Raji (cell line): ENCODE data around the gene SLC25A47.

Source experiments
- POLR2A ChIP-seq: IDR thresholded peaks from 2 replicates; pipeline ENCODE4 v1.6.1; 2011; ENCODE audit warnings: low read depth, low read length, control low read depth; ENCODE audit not compliant: insufficient read depth

SLC25A47 gene

DNA sequence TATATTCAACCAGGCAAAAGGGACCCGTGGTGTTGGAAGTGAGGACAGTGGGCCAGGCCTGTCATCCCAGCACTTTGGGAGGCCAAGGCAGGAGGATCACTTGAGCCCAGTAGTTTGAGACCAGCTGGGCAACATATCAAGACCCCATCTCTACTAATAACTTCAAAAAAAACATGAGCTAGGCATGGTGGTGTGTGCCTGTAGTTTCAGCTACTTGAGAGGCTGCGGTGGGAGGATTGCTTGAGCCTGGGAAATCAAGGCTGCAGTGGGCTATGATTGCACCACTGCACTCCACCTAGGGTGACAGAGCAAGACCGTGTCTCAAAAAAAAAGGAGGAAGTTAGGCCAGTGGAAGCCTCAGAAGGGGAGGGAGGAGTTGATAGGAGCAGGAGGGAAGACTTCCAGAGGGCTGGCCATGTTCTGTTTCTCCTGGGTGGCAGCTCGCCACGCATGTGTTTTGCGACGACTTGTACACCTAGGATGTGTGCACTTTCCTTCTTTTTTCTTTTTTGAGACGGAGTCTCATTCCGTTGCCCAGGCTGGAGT lies 27.0 kb upstream of the SLC25A47 start:
- no peak for TF ChIP-seq POLR2A

GRCh38 chr14:100297320-100298300 lies 25.5 kb upstream of the SLC25A47 start:
- no peak for TF ChIP-seq POLR2A

DNA sequence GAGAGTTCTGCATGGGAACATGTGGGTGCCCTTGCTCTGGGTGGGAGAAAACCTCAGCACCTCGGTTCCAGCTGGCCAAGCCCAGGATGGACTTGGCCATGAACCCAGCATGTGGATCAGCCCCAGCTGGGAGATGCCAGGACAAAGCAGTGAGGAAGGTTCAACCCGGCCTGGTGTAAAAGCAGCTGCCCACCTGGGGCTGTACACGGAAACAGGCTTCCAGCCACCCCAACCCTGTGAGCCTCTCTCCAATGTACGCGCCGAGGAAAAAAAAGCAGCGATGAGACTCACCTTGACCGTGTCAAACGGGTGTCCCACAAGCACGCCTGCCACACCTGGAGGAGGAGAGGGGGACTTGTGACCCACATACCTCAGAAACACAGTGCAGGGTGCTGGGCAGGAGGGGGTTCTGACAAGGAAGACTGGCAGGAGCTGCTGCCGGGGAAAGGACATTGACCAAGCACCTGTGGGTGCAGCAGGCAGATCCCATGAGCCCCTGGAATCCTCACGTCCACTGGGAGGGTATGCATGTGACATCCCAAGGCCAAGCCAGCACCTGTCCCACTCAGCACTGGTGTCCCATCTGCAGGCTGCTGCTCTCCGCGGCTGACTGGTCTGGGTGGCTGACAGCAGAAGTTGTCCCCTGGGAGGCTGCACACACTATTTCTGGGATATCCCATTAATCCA lies 24.4 kb upstream of the SLC25A47 start:
- TF ChIP-seq POLR2A = no peak

- no peak for TF ChIP-seq POLR2A
Observed at GRCh38 chr14:100299238-100299560, 23.9 kb upstream of the SLC25A47 start.

GRCh38 chr14:100302616-100303015 lies 20.5 kb upstream of the SLC25A47 start:
- TF ChIP-seq POLR2A = no peak

DNA sequence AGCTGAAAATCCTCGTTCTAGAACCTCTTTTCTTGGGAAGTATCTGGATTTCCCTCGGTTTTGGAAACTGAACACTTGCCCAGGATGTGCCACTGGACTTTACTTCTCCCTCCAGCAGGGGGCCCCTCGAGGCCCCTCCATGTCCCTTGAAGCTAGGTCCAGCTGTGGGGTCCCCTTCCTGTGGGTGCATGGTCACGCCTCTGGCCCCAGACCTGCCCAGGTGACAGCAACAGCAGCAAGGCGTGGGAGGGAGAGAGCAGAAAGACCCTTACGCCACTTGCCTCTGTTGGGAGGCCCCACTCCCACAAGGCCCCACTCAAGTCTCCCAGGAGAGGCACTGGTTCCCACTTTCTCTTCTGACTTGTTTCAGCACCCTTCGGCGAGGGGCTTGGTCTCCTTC lies 20.0 kb upstream of the SLC25A47 start:
- no peak for TF ChIP-seq POLR2A

DNA sequence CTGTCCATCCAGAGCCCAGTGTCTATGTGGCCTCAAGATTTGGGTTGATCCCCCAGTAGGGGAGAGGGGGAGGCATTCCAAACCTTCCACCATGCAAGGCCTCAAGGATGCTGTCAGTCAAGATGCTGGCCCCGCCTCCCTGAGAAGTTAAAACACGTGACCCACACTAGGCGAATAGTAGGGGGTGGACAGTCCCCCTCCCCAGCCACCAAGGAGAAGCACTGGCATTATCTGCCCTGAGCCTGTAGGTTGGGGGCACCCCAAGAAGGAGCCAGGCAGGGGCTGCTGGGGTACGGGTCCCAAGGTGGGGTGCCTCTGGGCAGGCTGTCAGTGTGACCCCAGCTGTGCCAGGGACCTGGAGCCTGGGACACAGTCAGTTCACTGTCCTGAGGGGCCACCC lies 19.2 kb upstream of the SLC25A47 start:
- TF ChIP-seq POLR2A = no peak

GRCh38 chr14:100304825-100305323 lies 18.3 kb upstream of the SLC25A47 start:
- TF ChIP-seq POLR2A = no peak

GRCh38 chr14:100305324-100306100 lies 17.6 kb upstream of the SLC25A47 start:
- no peak for TF ChIP-seq POLR2A

DNA sequence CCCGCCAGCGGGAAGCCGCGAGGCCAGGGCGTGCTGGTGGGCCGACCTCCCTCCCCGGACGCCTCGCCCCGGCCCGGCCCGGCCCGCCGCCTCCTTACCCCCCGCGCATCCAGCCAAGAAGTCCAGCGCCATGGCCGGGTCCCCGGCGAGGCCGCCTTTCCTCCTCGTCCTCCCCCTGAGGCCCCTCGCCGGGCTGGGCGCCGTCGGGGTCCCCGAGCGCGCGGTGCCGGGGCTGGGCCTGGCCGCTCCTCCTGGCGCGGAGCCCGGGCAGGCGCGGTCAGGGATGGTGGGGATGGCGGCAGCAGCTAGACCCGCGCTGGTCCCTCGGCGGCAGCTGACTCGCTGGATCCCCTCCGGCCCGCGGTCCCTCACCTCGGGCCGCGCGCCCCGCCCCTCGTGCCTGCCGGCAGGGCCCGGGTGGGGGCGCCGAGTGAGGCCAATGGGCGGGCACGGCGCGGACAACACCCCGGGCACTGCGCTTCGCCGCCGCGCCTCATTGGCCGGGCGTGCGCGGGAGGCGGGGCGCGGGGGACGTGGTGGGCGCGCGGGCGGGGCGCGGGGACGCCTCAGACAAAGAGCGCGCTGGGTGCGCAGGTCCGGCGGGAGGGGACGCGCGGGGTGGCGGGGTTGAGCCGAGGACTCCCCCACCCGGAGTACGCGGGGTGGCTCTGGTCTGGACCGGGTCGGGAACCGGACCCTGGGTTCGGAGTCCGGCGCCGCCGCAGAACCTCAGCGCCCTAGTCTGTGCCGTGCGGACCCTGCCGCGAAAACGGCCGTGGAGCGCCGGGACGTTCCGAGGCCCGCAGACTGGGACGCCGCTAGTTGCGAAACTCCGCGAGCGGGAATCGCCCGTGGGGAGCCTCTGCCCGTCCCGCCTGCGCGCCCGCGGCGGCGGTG lies 16.8 kb upstream of the SLC25A47 start, which contains the start of gene SLC25A29:
Gene SLC25A29 (minus strand): TSS at position 344 of the 897 bp plus-strand sequence. CDS start 212 bp downstream, at position 132.
- TF ChIP-seq POLR2A = no peak

DNA sequence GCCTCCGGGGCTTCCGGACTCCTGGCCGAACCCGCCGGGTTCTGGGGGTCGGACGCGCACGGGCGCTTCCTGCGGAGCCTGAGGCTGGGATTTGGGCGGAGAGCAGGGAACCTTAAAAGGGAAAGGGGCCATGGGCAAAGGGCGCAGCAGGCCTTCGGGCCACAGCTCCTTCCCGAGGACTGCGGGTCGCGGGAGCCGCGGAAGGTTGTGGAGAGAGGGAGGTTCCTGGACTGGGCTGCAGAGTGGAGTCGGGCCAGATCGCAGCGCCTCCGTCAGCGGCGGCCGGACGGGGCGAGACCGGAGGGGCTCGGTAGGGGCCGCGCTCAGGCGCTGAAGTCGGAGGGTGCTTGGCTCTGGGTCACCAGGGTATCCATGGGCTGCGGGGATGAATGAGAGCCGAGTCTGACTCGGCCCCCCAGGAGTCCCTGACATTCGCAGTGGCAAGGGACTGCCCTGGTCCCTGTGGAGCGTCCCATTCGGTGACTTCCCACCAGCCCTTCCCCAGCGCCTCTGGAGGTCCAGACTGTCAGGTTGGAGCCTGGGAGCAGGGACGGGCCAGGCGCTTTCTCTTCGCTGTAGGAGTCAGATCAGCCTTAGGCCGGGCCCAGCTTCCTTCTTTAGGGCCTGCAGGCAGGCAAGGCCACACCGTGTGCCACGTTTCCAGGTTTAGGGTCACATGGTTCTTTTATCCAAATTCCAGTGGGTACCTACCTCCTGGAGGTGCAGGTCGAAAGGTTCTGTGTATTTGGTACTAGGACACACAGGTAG lies 16.0 kb upstream of the SLC25A47 start:
- TF ChIP-seq POLR2A = no peak

DNA sequence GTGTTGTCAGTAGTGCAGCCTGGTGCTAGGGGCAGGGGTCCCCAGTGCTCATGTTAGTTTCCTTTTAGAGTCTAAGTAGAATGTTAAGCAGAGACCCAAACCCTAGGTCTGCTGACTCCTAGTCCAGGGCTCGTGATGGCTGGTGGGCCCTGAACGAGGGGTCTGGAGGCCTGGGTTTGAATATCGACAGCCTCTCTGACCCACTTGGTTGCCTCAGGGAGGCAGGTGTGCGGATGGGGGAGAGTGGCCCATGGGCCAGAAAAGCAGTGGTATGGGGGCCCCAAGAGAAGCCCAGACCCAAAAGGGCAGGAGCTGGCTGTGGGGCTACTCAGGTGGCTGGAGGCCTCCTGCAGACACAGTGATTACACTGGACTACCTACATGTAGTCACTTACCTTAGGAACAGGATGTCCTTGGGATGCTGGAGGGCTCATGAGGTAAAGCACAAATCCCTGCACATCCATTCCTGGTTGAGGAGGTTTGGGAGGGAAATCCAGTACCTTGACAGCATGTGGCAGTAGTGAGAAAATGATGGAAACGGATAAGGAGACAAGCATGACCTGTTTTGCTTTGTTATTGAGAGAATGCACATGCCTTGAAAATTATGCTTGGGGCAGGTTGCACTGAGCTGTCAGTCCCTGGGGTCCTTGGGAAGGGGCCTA lies 15.2 kb upstream of the SLC25A47 start:
- TF ChIP-seq POLR2A = no peak

GRCh38 chr14:100309028-100309737 lies 14.0 kb upstream of the SLC25A47 start:
- TF ChIP-seq POLR2A = no peak
